Inferior parietal cortex (tissue), 1 donor: ENCODE data around the gene FABP7.
"Not testable (repeated sequence)": the region's sequence is repeated elsewhere in the genome, so short reads cannot be mapped to it uniquely, and the experiment has no call there.

Experiments used
- DNase-seq: peaks from one replicate; pipeline ENCODE4 v3.0.0-alpha.2; 2016; ENCODE audit errors: extremely low spot score

FABP7 gene

DNA sequence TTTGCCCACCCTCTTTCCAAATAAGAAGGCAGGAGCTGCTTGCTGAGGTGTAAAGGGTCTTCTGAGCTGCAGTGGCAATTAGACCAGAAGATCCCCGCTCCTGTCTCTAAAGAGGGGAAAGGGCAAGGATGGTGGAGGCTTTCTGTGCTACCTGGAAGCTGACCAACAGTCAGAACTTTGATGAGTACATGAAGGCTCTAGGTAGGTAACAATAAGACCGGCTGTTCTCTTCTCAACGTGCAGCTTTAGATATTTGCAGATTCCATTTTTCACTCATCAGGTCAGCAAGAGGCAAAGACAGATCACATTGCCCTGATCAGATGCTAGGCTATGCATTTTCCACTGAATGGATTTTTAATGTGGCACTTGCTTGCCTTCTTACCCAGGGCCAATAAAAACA, at the start of gene FABP7:
Gene FABP7 (plus strand): TSS at position 50 of the 400 bp plus-strand sequence. CDS start 79 bp downstream, at position 129.
- no peak for DNase-seq

DNA sequence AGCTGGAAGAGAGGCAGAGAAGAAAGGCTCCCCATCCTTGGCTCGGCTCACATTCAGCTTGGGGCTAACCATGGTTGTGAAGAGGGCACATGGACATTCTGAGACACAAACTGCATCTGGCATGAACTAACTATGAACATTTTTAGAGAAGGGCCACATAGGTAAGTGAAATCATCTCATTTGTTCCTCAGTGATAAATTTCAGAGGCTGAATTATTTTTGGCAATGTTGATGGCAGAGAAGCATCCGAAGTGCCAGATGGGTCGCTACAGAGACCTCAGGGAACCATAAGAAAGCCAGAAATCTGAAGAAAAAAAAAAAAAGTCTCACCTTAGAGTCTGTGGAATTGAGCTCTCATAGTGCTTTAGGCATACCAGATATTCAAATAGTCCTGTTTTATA, 49.2 kb upstream of the FABP7 start:
- DNase-seq, result no peak

DNA sequence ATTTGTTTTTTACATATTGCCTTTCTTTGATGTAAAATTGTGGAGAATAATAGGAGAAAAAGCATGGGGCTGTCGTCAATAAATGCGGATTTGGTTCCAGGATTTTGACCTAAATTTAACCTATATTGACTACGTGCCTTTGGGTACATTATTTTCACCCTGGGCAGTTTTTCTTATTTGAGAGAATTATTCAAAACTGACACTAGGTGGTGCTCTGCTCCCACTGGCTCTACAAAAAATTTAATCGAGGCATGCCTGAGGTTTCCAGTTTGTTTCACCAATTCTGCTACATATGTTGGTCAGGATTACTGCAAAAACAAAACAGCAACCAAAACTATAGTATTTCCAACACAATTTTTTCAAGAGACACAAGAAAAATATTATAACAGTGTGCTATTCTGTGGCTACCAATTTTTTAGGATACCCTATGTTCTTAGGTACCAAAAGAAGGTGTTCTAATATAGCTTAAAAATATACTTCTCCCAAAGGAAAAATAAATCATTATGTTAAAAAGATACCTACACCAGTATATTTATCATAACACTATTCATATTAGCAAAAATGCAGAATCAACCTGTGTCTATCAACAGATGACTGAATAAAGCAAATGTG, 48.6 kb upstream of the FABP7 start:
- peak; percentile 82 for DNase-seq

DNA sequence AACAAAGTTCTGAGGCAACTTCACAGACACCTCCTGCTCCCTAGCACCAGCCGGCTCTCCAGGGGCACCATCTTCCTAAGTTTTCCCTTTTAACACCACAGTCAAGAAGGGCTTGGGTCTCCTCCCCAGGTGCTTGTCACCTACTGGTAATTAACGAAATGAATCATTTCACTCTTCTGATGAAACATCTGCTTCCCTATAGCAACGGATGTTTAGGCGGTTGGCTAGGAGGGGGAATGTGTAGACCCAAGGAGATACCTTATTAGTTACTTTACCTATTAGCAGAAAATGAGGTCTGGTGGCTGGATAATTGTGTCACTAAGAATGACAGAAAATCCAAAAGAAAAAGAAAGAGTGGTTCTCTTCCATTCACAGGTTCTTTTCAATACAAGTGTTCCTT, 46.3 kb upstream of the FABP7 start:
- DNase-seq, result no peak

DNA sequence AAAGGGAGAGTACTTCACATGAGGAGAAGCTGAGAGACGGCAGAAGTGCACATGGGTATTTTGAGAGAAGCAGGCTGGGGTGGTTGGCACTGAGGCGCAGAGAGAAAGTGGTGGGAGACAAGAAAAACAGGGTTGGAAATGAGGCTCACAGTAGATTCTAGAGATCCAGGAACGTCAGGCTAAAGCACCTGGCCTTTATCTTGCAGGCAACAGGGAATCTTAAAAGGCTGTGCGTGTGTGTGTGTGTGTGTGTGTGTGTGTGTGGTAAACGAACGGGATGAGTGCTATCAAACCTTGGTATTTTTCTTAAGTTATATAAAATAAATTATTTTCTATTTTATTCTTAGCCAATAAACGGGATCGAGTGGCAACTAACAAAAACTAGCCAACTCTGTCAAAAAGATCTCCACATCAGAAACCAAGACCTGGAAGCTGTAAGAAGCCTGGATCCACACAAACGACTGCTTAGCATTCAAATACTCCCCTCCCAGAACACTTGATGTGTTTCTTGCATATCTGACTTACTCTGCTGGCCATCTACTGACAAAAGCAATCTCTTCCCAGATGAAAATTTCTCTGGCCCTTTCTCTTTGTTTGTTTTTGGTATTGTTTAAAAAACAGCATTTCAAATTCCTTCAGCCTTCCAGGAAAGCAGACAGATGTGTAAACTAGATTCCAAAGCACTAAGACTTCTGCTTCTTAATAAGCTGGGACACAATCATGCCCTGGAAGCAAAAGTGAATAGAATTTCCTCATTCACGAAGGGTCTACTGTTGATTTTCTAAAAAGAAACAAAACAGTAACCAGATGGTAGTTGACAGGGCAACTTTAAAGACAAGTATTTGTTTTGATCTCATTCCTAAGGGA, 44.8 kb upstream of the FABP7 start:
- DNase-seq, result no peak

DNA sequence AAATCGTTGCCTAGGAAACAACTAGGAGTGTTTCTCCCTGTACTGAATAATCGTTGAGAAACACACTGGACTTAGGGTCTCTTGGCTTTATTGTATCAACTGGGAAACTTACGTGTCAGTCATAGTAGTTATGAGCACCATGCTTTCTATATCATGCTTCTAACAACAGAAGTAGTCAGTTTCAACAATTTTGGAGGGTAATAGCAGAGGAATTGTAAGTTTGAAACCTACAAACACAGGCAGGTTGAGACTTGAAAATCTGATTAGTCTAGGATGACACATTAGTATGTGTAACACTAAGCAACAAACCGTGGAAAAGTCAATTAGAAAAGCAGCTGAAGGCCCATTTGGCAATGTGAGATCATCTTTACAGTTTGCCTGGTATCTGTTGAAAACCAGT, 43.9 kb upstream of the FABP7 start:
- DNase-seq, result no peak

DNA sequence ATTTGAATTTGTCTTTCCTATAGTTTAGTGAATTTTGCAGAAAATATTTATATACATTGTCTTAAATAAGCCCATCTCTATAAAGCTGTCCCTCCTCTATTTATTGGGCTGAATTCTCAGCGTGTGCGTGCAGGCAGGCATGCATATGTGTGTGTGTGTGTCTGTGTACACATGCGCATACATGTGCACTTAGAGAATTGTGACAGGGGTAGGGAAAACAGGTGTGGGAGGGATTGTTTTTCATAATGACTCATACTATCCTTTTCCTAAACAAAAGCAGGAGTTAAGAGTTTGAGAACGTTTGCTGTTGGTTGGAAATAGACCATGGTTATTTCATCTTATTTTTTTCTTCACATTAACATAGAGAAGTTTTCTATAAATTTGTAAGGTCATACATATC, 43.4 kb upstream of the FABP7 start:
- no peak for DNase-seq

DNA sequence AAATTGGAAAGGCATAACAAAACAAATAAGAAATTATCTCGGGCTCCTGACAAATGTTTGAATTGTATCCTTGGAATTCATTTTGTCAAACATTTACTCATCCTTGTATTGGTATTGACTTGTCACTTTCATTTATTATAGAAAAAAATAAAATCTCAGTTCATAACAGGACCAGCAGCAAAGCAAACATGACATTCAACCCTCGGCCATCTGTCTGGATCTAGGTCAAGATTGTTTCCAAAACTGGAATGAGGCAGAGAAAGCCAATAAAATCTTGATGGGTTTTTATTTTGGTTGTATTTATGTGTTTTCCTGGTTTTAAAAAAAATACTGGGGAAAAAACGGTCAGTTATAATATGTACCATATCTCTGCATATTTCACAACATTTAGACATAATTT, 42.9 kb upstream of the FABP7 start:
- no peak for DNase-seq

DNA sequence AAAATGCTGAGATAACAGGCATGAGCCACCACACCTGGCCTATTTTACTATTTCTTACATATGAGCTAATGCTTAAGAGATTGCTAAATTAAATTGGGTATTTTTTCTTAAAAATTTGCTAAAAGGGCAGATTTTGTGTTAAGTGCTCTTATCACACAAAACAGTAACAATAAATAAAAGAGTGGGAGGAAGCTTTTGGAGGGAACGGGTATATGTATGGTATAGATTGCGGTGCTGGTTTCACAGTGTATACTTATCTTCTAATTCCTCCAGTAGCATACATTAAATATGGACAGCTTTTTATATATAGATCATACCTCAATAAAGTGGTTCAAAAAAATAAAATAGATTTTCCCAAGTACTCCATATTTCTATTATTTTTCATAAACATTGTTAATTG, 39.4 kb upstream of the FABP7 start:
- DNase-seq, result no peak

DNA sequence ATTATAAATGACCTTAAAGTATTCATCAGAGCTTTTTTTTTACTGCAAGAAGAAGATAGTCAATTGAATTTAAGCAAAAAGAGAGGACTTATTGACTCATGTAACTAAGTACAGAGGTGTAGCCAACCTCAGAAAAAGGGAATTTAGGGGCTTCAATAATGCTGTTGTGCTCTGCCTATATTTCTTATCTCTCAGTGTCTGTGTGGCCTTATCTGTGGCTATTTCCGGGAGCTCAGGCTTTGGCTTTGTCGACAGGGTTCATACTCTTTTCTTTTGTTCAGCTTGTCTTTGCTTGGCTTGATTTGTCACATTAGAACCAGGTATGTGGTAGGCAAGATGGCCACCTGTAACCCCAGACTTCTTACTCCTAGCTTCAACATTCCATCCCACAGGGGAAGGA, 38.6 kb upstream of the FABP7 start:
- DNase-seq, result no peak

DNA sequence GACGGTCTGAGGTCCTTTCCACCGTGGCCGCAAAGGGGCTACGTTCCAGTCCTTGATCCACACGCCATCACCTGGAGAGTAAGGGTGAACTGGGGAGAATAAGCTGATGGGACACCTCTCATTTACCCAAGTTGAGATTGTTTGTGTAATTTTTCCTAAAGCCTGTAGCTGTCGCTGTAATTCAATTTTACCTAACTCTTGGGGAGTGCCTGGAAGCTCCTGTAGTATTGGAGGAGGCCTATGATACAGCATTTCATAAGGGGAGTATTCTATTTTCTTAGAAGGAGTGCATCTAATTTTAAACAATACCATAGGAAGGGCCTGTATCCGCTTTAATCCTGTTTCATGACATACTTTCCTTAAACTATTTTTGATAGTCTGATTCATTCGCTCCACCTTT, 35.3 kb upstream of the FABP7 start:
- DNase-seq, result not testable (repeated sequence)

DNA sequence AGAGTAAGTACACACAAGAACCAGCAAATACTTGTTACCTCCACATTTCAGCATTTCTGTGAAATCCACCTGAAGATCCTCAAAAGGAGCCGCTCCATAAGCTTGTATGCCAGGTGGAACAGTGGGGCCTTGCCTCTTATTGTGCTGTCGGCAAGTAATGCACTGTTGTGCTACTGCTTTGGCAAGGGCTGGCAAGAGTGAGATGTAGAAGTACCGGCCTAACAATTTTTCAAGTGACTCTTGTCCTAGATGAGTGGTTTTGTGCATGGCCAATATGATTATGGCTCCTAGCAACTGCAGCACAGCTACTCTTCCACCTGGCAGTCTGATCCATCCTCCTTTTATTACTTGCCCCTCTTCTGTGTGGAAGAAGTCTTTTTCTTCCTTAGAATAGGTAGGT, 34.7 kb upstream of the FABP7 start:
- DNase-seq, result not testable (repeated sequence)

DNA sequence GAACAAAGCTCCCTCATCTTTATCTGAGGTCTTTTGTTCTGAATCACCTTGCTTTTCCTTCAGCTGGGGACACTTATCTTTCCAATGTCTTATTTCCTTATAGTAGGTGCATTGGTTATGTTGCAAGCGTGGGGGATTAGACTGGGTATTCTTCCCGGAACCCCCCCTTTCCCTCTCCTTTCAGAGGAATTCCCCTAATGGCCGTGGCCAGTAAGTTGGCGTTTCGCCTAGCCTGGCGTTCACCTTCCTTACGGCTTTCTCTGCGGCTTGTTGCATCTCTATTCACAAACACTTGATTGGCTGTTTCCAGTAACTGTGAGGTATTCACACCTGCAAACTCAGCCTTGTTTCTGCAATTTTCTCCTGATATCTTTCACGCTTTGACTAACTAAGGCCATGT, 32.8 kb upstream of the FABP7 start:
- DNase-seq, result no peak

DNA sequence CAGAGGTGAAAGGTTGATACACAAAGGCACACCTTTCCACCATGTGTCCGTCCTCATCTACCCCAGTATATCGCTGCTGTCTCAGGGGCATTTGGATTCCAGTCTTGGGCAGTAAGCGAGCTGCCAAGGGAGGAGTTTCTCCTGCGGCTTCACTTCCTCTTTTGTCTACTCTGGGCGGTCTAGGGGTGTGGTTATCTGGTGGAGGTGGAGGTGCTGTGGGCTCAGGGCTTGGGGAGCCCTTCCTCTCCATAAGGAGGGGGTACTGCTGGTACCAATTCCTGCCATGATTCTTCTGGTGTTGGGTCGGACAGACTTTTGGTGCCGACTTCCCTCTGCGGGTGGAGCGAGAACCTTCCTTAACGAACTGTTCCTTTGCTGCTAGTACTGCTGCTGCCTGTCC, 31.9 kb upstream of the FABP7 start:
- no peak for DNase-seq

DNA sequence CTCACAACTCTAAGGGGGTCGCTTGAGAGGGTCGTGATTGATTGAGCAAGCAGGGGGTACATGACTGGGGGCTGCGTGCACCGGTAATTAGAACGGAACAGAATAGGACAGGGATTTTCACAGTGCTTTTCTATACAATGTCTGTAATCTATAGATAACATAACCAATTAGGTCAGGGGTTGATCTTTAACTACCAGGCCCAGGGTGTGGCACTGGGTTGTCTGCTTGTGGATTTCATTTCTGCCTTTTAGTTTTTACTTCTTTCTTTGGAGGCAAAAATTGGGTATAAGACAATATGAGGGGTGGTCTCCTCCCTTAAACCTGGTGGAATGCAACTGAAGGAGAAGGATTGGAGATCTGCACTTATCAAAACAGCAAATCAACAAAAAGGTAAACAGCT, 30.6 kb upstream of the FABP7 start:
- DNase-seq, result not testable (repeated sequence)

DNA sequence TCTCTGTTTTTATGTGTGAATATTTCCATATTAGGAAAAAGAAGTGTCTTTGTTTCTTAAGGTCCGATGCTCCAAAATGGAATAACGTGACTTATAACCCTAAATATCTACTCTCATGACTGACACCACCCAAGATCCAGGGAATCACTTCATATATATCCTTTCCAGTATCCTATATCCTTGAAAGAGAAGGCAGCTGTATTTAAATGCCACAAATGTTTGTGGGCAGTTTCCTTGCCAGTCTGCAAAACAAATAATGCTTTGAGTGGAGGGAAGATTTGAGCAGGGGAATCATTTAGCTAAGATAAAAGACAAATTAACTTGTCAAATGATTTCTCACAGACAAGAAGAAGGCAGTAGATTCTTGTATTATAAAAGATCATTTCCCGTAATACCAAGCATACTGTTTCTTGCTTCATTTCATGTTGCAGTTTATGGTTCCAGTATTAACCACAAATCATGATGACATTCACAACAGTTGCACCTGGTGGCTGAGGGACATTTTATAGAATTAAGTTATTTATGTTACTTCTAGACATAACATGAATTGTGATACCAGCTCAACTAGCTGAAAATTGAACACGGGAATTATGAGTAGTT, 30.0 kb upstream of the FABP7 start:
- no peak for DNase-seq

DNA sequence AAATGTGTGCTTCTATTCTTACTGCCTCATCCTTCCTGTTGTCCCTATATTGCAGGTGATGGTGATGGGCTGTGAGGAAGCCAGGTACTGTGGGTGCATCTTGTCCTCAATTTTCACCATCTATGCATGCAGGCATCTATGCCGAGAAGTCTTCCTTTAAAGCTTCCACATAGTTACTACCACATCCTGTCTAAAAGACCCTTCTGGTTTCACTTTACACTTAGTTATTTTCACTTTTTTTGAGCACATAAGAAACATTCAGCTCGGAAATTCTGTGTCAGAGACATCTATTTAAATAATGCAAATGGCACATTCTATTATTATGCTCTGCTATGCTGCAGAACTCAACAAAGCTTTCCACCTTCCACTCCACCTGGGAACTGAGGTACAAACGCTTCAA, 28.2 kb upstream of the FABP7 start:
- no peak for DNase-seq

DNA sequence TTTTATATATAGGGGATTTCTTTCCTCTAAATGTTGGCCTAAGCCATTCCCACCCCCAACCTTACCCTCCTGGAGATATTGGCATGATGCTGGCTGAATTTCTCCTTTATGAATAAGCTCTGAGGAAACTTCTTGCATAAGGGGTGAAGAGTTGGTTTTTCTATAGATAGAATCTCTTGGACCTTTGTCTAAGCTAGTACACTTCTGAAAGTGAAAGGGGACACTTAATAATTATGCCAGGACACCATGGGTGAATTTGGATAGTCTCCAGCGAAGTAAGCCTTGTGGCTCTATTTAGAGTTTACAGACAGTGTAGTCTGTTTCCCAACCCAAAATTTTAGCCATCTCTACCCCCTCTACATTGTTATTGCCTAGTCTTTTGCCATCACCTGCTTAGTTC, 27.1 kb upstream of the FABP7 start:
- no peak for DNase-seq

DNA sequence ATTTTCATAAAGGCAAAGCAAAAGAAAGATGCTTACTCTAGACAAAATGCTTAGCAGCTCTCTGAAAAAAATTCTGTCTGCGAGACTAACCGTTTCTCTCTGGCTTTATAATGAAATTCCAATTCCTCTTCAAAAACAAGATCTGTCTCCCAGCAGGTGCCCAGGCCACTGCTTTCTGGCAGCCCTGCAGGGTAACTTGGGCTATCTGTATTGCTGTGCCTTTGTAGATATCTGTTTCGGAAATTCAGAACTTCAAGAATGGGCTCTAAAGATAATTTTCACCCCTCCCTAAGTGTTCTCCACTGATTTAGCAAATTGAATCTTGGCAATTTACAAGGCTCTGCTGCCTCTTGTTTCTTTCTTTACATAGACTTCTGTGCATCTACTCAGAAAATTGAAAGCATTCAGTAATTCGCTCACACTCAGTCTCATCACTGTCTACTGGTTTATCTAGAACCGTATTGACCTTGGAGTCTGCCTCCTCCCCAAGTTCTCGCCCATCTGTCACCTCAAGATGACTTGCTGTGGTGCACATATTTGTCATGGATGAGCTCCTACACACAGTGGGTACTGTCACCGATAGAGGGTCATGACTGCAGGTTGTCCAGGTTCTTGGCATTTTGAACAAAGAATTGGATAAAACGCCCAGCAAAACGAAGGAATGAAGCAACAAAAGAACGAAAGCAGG, 26.4 kb upstream of the FABP7 start:
- no peak for DNase-seq

DNA sequence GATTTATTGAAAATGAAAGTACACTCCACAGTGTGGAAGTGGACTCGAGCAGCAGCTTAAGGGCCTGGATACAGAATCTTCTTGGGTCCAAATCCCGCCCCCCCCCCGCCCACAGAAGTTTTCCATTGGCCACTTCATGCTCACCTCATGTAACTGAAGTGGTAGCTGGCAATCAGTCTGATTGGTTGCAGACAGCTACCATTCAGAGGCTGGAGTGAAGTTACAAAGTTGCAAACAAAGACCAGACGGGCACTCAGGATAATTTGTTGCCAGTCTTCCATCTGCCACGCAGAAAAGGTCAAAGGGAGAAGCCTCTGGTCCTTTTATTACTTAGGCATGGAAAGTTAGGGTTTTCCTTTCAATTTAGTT, 25.8 kb upstream of the FABP7 start:
- DNase-seq, result no peak

DNA sequence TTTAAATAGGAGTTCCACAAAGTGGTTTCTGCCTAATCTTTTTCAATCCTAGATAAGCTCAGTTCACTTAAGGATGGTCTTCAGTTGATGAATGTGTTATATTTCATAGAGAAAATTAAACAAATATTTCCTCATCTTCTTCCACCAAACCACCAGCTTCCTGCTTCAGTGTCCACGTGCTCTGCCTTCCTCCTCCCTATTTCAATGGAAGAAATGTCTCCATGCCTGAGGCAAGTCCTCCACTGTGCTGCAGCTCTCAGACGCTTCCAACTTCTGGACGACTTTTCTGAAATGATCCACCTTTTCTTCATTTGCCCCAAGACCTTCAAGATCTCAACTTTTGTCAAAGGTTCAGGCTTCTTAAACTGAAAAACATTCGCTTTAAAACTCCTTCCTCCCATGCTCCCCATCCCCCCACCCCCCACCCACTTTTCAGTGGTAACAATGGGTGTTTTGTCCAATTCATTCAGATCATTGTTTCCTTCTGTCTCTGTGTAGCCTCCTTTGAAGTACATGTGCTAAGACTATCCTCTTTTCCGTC, 25.3 kb upstream of the FABP7 start:
- DNase-seq, result no peak

DNA sequence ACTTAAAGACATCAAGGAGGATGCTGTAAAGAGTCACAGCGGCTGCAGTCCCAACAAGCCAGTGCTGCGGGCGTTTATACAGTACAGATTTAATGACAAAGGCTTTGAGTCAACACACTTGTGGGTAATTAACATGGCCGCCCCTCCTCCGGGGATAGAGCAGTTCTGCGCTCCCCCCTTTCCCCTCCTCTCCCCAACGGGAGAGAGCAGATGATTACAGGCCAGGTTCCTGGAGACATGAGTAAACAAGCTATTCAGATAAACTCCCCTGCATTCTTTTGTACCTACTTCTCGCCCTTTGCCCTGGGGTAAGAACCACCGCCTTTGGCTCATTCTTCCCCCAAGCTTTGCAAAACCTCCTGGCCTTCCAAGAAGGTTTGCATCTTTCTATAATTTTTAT, 23.6 kb upstream of the FABP7 start:
- DNase-seq, result no peak
